HEK293 (cell line): Measurements from ENCODE around the gene FMO2.

Source experiments
- CTCF ChIA-PET: fragments of 350-600 bp; formaldehyde crosslinking; extraction: SDS; loops from one replicate; lab custom pipeline; 2021; ENCODE audit warnings: antibody characterized with exemption; lab: Yijun Ruan, JAX
- POLR2A ChIA-PET: fragments of 300-600 bp; formaldehyde crosslinking; extraction: SDS; loops from one replicate; lab custom pipeline; 2020; ENCODE audit warnings: antibody characterized with exemption, inconsistent platforms; lab: Yijun Ruan, JAX
- H3K27ac ChIP-seq: fragments of 200-500 bp; sonication (Bioruptor generic); 2 replicates; pipeline ENCODE4 v1.5.1; 2014; ENCODE audit warnings: low read depth, low read length, control low read depth, inconsistent platforms; ENCODE audit errors: extremely low read depth
- H3K36me3 ChIP-seq, 2 experiments: fragments of 200-500 bp in 1 of 2; sonication (Bioruptor generic) in 1 of 2; 1 replicate in 1 of 2; 2 replicates in 1 of 2; pipeline ENCODE4 v1.5.1; 2014 to 2017; ENCODE audit warnings: inconsistent platforms in 2 of 2, low read length in 2 of 2; ENCODE audit not compliant: control insufficient read depth in 2 of 2, insufficient read depth in 1 of 2
- H3K4me1 ChIP-seq: fragments of 200-500 bp; sonication (Bioruptor generic); 2 replicates; pipeline ENCODE4 v1.5.1; 2014; ENCODE audit warnings: mild to moderate bottlenecking, low read length, inconsistent platforms; ENCODE audit not compliant: control insufficient read depth, insufficient read depth
- H3K4me3 ChIP-seq: 2 replicates; pipeline ENCODE4 v1.5.1; 2011; ENCODE audit warnings: low read depth, mild to moderate bottlenecking, control low read depth, low read length, moderate library complexity
- H3K9me3 ChIP-seq: fragments of 200-500 bp; sonication (Bioruptor generic); 2 replicates; pipeline ENCODE4 v1.5.1; 2014; ENCODE audit warnings: low read depth, low read length, inconsistent platforms; ENCODE audit not compliant: control insufficient read depth, insufficient read depth
- BCL6B ChIP-seq: fragments of 450-650 bp; formaldehyde crosslinking; IDR thresholded peaks from 2 replicates; pipeline ENCODE4 v1.5.1; 2017; ENCODE audit warnings: missing biosample characterization, missing genetic modification characterization
- GLIS1 ChIP-seq: fragments of 450-650 bp; formaldehyde crosslinking; IDR thresholded peaks from 2 replicates; pipeline ENCODE4 v1.5.1; 2016; ENCODE audit warnings: missing biosample characterization, missing genetic modification characterization
- HIC1 ChIP-seq: fragments of 450-650 bp; formaldehyde crosslinking; IDR thresholded peaks from 2 replicates; pipeline ENCODE4 v1.5.1; 2016; ENCODE audit warnings: missing biosample characterization, missing genetic modification characterization
- MZF1 ChIP-seq: fragments of 450-650 bp; formaldehyde crosslinking; IDR thresholded peaks from 2 replicates; pipeline ENCODE4 v1.5.1; 2017; ENCODE audit warnings: missing biosample characterization, missing genetic modification characterization, borderline replicate concordance
- PBX3 ChIP-seq: sonication (generic); formaldehyde crosslinking; IDR thresholded peaks from 2 replicates; pipeline ENCODE4 v1.8.1; 2022; ENCODE audit warnings: mild to moderate bottlenecking, moderate library complexity, missing genetic modification reagents
- ZBTB21 ChIP-seq: fragments of 450-650 bp; formaldehyde crosslinking; IDR thresholded peaks from 2 replicates; pipeline ENCODE4 v1.5.1; 2017; ENCODE audit warnings: missing biosample characterization, missing genetic modification characterization
- ZEB2 ChIP-seq: fragments of 450-650 bp; formaldehyde crosslinking; IDR thresholded peaks from 2 replicates; pipeline ENCODE4 v1.5.1; 2016; ENCODE audit warnings: missing biosample characterization, missing genetic modification characterization
- ZFP69B ChIP-seq: fragments of 450-650 bp; formaldehyde crosslinking; IDR thresholded peaks from 2 replicates; pipeline ENCODE4 v1.5.1; 2016; ENCODE audit warnings: missing biosample characterization, missing genetic modification characterization
- ZNF2 ChIP-seq: fragments of 450-650 bp; formaldehyde crosslinking; IDR thresholded peaks from 2 replicates; pipeline ENCODE4 v1.5.1; 2016; ENCODE audit warnings: missing biosample characterization, missing genetic modification characterization
- ZNF274 ChIP-seq, 2 experiments: fragments of 200-500 bp in 1 of 2; fragments of 450-650 bp in 1 of 2; sonication (Bioruptor generic) in 1 of 2; formaldehyde crosslinking in 1 of 2; IDR thresholded peaks; 2 replicates each; pipeline versions ENCODE4 v1.5.1 to v1.6.1; 2014 to 2016; ENCODE audit warnings: borderline replicate concordance in 1 of 2, inconsistent platforms in 1 of 2, low read length in 1 of 2, missing biosample characterization in 1 of 2, missing genetic modification characterization in 1 of 2
- ZNF292 ChIP-seq: fragments of 450-650 bp; formaldehyde crosslinking; IDR thresholded peaks from 2 replicates; pipeline ENCODE4 v1.5.1; 2016; ENCODE audit warnings: low read depth, missing biosample characterization, missing genetic modification characterization, borderline replicate concordance
- ZNF548 ChIP-seq: fragments of 450-650 bp; formaldehyde crosslinking; IDR thresholded peaks from 2 replicates; pipeline ENCODE4 v1.5.1; 2016; ENCODE audit warnings: missing biosample characterization, missing genetic modification characterization
- ZNF549 ChIP-seq: fragments of 450-650 bp; IDR thresholded peaks from 2 replicates; pipeline ENCODE4 v1.5.1; 2018; ENCODE audit warnings: missing biosample characterization, missing genetic modification characterization, mild to moderate bottlenecking, inconsistent platforms, moderate library complexity
- ZNF561 ChIP-seq: fragments of 450-650 bp; IDR thresholded peaks from 2 replicates; pipeline ENCODE4 v1.5.1; 2018; ENCODE audit warnings: missing biosample characterization, missing genetic modification characterization, borderline replicate concordance
- ZNF596 ChIP-seq: fragments of 450-650 bp; IDR thresholded peaks from 2 replicates; pipeline ENCODE4 v1.5.0; 2018; ENCODE audit warnings: missing biosample characterization, mild to moderate bottlenecking, missing genetic modification characterization, moderate library complexity
- ZNF600 ChIP-seq: fragments of 450-650 bp; formaldehyde crosslinking; IDR thresholded peaks from 2 replicates; pipeline ENCODE4 v1.5.1; 2016; ENCODE audit warnings: missing biosample characterization, missing genetic modification characterization
- ZNF658 ChIP-seq: fragments of 450-650 bp; formaldehyde crosslinking; IDR thresholded peaks from 2 replicates; pipeline ENCODE4; 2016; ENCODE audit warnings: missing biosample characterization, missing genetic modification characterization
- ZNF701 ChIP-seq: fragments of 450-650 bp; formaldehyde crosslinking; IDR thresholded peaks from 2 replicates; pipeline ENCODE4 v1.5.1; 2016; ENCODE audit warnings: missing biosample characterization, missing genetic modification characterization

The FMO2 gene

GRCh38 chr1:171185091-171185490 lies at the start of gene FMO2:
FMO2 (plus strand) TSS chr1:171185300; CDS start chr1:171185714, 414 bp downstream.
- no peak within 1 kb of the TSS for H3K4me3 ChIP-seq
- H3K9me3 ChIP-seq: no peaks in the 10 kb centered on the region
- no peak for TF ChIP-seq ZNF274 (IDR thresholded peaks at IDR 0.05; ENCODE audit: low read length)
- TF ChIP-seq ZNF274 (tag by site-specific recombination; IDR thresholded peaks at IDR 0.05; ENCODE audit: borderline replicate concordance): no peak
- no peak for TF ChIP-seq PBX3 (CRISPR knock-in tag)
- TF ChIP-seq BCL6B (tag by site-specific recombination): no peak
- H3K27ac ChIP-seq: no peak within 1 kb of the TSS
- CTCF ChIA-PET: interaction anchor here (1.3 to 1.4 kb wide), 2 partner anchors 14 to 42 kb away, joined by 4 to 5 read pairs; no protein-coding TSS in a partner anchor
- 0 out of 2 replicates have a peak, but pooled peaks cover 2% of the 10 kb centered on the region for H3K4me1 ChIP-seq
- H3K36me3 ChIP-seq: no peaks in the 10 kb centered on the region
- POLR2A ChIA-PET: no interaction called here

- CTCF ChIA-PET: interaction anchor here (0.6 to 1.6 kb wide), 3 partner anchors 11 to 89 kb away, joined by 3 to 5 read pairs (median 4); no protein-coding TSS in a partner anchor
- Histone ChIP-seq H3K36me3 (no peaks in the 10 kb centered on the region), H3K4me1 (peaks cover 23% of the 10 kb centered on the region), H3K4me3 (no peak overlapping the region), H3K9me3 (no peaks in the 10 kb centered on the region), H3K27ac (0 out of 2 replicates have a peak overlapping the region, but pooled peaks have one; percentile 19)
- TF ChIP-seq ZNF701 (tag by site-specific recombination): no peak
- no peak for TF ChIP-seq ZNF600 (tag by site-specific recombination)
- no peak for TF ChIP-seq MZF1 (tag by site-specific recombination)
- no peak for TF ChIP-seq ZNF596 (tag by site-specific recombination)
- no peak for TF ChIP-seq ZNF2 (tag by site-specific recombination)
- no peak for TF ChIP-seq ZEB2 (tag by site-specific recombination)
- TF ChIP-seq ZNF292 (tag by site-specific recombination): no peak
- TF ChIP-seq ZNF658 (tag by site-specific recombination): no peak
- TF ChIP-seq GLIS1 (tag by site-specific recombination): no peak
- TF ChIP-seq ZNF548 (tag by site-specific recombination): no peak
- TF ChIP-seq ZNF561: no peak
- TF ChIP-seq HIC1 (tag by site-specific recombination): no peak
- POLR2A ChIA-PET: no interaction called here
Observed at GRCh38 chr1:171137580-171137979, 47.5 kb upstream of the FMO2 start.

GRCh38 chr1:171138980-171139379 lies 46.1 kb upstream of the FMO2 start:
- no peak overlapping the region for H3K4me3 ChIP-seq
- CTCF ChIA-PET: interaction anchor here (0.7 to 1.6 kb wide), 2 partner anchors 88 to 602 kb away, joined by 3 to 5 read pairs; no protein-coding TSS in a partner anchor
- no peaks in the 10 kb centered on the region for H3K36me3 ChIP-seq
- H3K4me1 ChIP-seq: peaks cover 29% of the 10 kb centered on the region
- H3K9me3 ChIP-seq: no peaks in the 10 kb centered on the region
- POLR2A ChIA-PET: no interaction called here
- no peak overlapping the region for H3K27ac ChIP-seq
- TF ChIP-seq ZFP69B (tag by site-specific recombination) (no peak), ZNF549 (no peak), ZBTB21 (no peak)
- TF ChIP-seq, all 188 proteins: peak for 0
